ENCODE results near the gene RPP30.

DNA sequence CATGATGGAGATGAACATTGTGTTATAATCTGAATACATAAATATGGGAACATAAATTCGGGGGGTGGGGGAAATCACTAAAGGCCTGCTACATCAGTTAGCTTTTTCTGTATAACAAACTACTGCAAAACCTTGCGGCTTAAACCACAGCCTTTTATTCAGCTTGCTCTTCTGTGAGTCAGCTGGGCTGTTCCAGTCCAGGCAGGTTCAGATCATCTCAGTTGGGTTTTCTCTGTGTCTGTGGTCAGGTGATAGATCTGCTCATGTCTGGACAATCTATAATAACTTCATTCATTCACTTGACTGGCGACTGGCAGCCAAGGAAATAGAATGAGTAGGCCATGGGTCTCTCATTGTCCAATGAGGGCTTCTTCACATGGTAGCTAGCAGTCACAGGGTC lies 37.4 kb upstream of the RPP30 start:
- TF ChIP-seq RAD21 (IDR thresholded peaks at IDR 0.05), result no peak
- TF ChIP-seq, protein P1, sequence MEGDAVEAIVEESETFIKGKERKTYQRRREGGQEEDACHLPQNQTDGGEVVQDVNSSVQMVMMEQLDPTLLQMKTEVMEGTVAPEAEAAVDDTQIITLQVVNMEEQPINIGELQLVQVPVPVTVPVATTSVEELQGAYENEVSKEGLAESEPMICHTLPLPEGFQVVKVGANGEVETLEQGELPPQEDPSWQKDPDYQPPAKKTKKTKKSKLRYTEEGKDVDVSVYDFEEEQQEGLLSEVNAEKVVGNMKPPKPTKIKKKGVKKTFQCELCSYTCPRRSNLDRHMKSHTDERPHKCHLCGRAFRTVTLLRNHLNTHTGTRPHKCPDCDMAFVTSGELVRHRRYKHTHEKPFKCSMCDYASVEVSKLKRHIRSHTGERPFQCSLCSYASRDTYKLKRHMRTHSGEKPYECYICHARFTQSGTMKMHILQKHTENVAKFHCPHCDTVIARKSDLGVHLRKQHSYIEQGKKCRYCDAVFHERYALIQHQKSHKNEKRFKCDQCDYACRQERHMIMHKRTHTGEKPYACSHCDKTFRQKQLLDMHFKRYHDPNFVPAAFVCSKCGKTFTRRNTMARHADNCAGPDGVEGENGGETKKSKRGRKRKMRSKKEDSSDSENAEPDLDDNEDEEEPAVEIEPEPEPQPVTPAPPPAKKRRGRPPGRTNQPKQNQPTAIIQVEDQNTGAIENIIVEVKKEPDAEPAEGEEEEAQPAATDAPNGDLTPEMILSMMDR (IDR thresholded peaks at IDR 0.05; ENCODE audit: low read depth, low read length, missing input control), result no peak
- no peak for TF ChIP-seq EGR1 (IDR thresholded peaks at IDR 0.05; ENCODE audit: low read depth in 2 of 2)
- TF ChIP-seq YY1 (IDR thresholded peaks at IDR 0.05), result no peak
- no peak for TF ChIP-seq JUND (IDR thresholded peaks at IDR 0.05)
- TF ChIP-seq, protein P2, sequence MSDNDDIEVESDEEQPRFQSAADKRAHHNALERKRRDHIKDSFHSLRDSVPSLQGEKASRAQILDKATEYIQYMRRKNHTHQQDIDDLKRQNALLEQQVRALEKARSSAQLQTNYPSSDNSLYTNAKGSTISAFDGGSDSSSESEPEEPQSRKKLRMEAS (IDR thresholded peaks at IDR 0.05), result no peak
- no peak for TF ChIP-seq SP1 (IDR thresholded peaks at IDR 0.05)
- TF ChIP-seq, protein P3, sequence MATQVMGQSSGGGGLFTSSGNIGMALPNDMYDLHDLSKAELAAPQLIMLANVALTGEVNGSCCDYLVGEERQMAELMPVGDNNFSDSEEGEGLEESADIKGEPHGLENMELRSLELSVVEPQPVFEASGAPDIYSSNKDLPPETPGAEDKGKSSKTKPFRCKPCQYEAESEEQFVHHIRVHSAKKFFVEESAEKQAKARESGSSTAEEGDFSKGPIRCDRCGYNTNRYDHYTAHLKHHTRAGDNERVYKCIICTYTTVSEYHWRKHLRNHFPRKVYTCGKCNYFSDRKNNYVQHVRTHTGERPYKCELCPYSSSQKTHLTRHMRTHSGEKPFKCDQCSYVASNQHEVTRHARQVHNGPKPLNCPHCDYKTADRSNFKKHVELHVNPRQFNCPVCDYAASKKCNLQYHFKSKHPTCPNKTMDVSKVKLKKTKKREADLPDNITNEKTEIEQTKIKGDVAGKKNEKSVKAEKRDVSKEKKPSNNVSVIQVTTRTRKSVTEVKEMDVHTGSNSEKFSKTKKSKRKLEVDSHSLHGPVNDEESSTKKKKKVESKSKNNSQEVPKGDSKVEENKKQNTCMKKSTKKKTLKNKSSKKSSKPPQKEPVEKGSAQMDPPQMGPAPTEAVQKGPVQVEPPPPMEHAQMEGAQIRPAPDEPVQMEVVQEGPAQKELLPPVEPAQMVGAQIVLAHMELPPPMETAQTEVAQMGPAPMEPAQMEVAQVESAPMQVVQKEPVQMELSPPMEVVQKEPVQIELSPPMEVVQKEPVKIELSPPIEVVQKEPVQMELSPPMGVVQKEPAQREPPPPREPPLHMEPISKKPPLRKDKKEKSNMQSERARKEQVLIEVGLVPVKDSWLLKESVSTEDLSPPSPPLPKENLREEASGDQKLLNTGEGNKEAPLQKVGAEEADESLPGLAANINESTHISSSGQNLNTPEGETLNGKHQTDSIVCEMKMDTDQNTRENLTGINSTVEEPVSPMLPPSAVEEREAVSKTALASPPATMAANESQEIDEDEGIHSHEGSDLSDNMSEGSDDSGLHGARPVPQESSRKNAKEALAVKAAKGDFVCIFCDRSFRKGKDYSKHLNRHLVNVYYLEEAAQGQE (IDR thresholded peaks at IDR 0.05), result no peak
- TF ChIP-seq, protein P4, sequence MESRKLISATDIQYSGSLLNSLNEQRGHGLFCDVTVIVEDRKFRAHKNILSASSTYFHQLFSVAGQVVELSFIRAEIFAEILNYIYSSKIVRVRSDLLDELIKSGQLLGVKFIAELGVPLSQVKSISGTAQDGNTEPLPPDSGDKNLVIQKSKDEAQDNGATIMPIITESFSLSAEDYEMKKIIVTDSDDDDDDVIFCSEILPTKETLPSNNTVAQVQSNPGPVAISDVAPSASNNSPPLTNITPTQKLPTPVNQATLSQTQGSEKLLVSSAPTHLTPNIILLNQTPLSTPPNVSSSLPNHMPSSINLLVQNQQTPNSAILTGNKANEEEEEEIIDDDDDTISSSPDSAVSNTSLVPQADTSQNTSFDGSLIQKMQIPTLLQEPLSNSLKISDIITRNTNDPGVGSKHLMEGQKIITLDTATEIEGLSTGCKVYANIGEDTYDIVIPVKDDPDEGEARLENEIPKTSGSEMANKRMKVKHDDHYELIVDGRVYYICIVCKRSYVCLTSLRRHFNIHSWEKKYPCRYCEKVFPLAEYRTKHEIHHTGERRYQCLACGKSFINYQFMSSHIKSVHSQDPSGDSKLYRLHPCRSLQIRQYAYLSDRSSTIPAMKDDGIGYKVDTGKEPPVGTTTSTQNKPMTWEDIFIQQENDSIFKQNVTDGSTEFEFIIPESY (IDR thresholded peaks at IDR 0.05), result no peak
- TF ChIP-seq GABPA (IDR thresholded peaks at IDR 0.05 in 1 of 2, conservative IDR thresholded peaks at IDR 0.05 in 1 of 2), result no peak
- TF ChIP-seq HNF4A (conservative IDR thresholded peaks at IDR 0.05), result no peak
- no peak for TF ChIP-seq TAF1 (conservative IDR thresholded peaks at IDR 0.05)

Data from liver (tissue), 3 donors.